ENCODE measurements around the gene MFSD11.

DNA sequence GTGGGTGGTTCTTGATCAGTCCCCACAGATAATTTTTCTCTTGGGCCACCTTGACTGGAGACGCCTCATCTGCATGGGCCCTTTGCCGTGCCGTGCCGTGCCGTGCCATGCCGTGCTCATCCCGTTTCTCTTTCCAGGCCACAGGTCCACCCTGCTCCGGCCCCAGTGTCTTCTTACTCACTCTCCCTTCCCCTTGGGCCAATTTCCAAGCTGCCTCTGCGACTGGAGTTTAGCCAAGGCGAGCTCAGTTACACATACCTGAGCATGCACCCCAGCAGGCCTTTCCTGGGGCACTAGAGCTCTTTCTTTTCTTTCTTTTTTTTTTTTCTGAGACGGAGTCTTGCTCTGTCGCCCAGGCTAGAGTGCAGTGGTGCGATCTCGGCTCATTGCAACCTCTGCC, 89.8 kb downstream of the MFSD11 start:
- TF ChIP-seq CTCF (IDR thresholded peaks at IDR 0.05) (no peak), POLR2A (IDR thresholded peaks at IDR 0.05) (no peak), POLR2AphosphoS5 (IDR thresholded peaks at IDR 0.05) (no peak)
